MM.1S (cell line): ENCODE measurements around the gene AKTIP.

Experiments used
- DNase-seq: peaks from one replicate; pipeline ENCODE4 v3.0.0-alpha.2; 2015
- H2AFZ ChIP-seq: fragments of 300-600 bp; sonication (generic); 2 replicates; pipeline ENCODE4 v1.6.0; 2016; ENCODE audit warnings: antibody characterized with exemption, low read length
- H3F3A ChIP-seq: fragments of 300-600 bp; sonication (generic); 2 replicates; pipeline ENCODE4 v1.6.1; 2016; ENCODE audit warnings: mild to moderate bottlenecking, antibody characterized with exemption, low read length, moderate library complexity, mixed read lengths; ENCODE audit not compliant: insufficient read depth
- H3K27ac ChIP-seq: fragments of 300-600 bp; sonication (generic); 2 replicates; pipeline ENCODE4 v1.5.1; 2016; ENCODE audit warnings: mild to moderate bottlenecking, low read length
- H3K27me3 ChIP-seq: fragments of 300-600 bp; sonication (generic); replicated peaks from 2 replicates; pipeline ENCODE4 v1.6.0; 2016; ENCODE audit warnings: low read length; ENCODE audit not compliant: insufficient read depth
- H3K36me3 ChIP-seq: fragments of 300-600 bp; sonication (generic); replicated peaks from 2 replicates; pipeline ENCODE4 v1.6.1; 2016; ENCODE audit warnings: mild to moderate bottlenecking, low read length, mixed read lengths; ENCODE audit not compliant: insufficient read depth
- H3K4me1 ChIP-seq: fragments of 300-600 bp; sonication (generic); 2 replicates; pipeline ENCODE4 v1.6.1; 2016; ENCODE audit warnings: low read length, mixed read lengths
- H3K4me2 ChIP-seq: fragments of 300-600 bp; sonication (generic); 2 replicates; pipeline ENCODE4 v1.6.0; 2016; ENCODE audit warnings: low read depth, low read length
- H3K4me3 ChIP-seq: fragments of 300-600 bp; sonication (generic); 2 replicates; pipeline ENCODE4 v1.5.1; 2016; ENCODE audit warnings: low read length, mixed read lengths
- H3K79me2 ChIP-seq: fragments of 300-600 bp; sonication (generic); 2 replicates; pipeline ENCODE4 v1.6.1; 2016; ENCODE audit warnings: mixed run types, low read length, mixed read lengths
- H3K9ac ChIP-seq: fragments of 300-600 bp; sonication (generic); 2 replicates; pipeline ENCODE4 v1.6.1; 2016; ENCODE audit warnings: low read length, mixed read lengths
- H3K9me2 ChIP-seq: fragments of 300-600 bp; sonication (generic); replicated peaks from 2 replicates; pipeline ENCODE4 v1.6.1; 2016; ENCODE audit warnings: mild to moderate bottlenecking, low read length, mixed read lengths; ENCODE audit not compliant: insufficient read depth
- H3K9me3 ChIP-seq: fragments of 300-600 bp; sonication (generic); replicated peaks from 2 replicates; pipeline ENCODE4 v1.6.1; 2016; ENCODE audit warnings: mild to moderate bottlenecking, low read length, mixed read lengths; ENCODE audit not compliant: insufficient read depth
- H4K20me1 ChIP-seq: fragments of 300-600 bp; sonication (generic); 2 replicates; pipeline ENCODE4 v1.6.1; 2016; ENCODE audit warnings: mild to moderate bottlenecking, low read length, moderate library complexity, mixed read lengths; ENCODE audit not compliant: insufficient read depth
- EZH2 ChIP-seq: fragments of 300-600 bp; sonication (generic); optimal IDR thresholded peaks from 2 replicates; pipeline ENCODE3; 2017; ENCODE audit warnings: low read depth, mild to moderate bottlenecking, antibody characterized with exemption, low read length, mixed read lengths
- EZH2phosphoT487 ChIP-seq: fragments of 300-600 bp; sonication (generic); IDR thresholded peaks from 2 replicates; pipeline ENCODE4 v1.6.1; 2018; ENCODE audit warnings: antibody characterized with exemption, low read length
- TF ChIP-seq, protein P1 (sequence below): fragments of 300-600 bp; sonication (generic); IDR thresholded peaks from 2 replicates; pipeline ENCODE4 v1.5.1; 2016; ENCODE audit warnings: antibody characterized with exemption, low read length, mixed read lengths

Gene AKTIP

DNA sequence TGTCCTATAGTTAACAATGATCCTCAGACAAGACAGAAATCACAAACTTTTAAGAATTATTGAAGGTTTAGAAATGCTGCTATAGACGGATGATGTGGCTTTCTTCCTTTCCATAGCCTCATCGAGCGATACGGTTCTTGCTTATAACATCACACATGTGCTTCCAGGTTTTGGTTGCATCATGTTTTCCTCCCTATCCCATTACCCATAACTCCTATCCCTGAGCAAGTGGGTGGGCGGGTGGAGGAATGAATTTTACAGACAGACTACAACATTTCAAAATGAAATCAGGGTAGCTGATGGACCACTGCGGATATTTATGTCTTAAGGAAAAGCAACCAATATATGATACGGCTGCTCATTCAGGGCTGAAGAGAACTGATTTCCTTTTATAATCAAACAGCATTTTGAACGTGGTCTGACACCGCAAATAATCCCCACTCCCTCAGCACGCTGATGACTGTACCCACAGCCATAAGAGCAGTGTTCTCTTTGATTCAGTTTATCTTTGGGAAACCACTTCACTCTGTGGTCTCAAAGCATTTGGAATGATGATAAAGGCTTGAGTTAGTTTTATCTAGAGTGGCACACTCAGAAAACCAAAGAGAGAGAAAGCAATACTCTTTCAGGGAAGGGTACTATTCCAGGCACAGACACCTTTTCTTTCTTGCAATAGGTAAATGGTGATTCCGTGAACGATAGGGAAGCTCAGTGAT, 4.6 kb upstream of the AKTIP start:
- Histone ChIP-seq H3K9ac (no peak overlapping the region), H3K4me2 (no peak overlapping the region), H3K27ac (no peak overlapping the region), H3K9me2 (no peaks in the 10 kb centered on the region), H3F3A (0 out of 2 replicates have a peak, but pooled peaks cover 3% of the 10 kb centered on the region), H2AFZ (no peak overlapping the region), H3K27me3 (no peaks in the 10 kb centered on the region), H3K4me3 (no peak overlapping the region), H3K4me1 (peaks cover 14% of the 10 kb centered on the region), H3K79me2 (no peaks in the 10 kb centered on the region), H3K36me3 (no peaks in the 10 kb centered on the region), H3K9me3 (no peaks in the 10 kb centered on the region), H4K20me1 (no peaks in the 10 kb centered on the region)
- TF ChIP-seq EZH2 (no peak), EZH2phosphoT487 (no peak)
- TF ChIP-seq, protein P1, sequence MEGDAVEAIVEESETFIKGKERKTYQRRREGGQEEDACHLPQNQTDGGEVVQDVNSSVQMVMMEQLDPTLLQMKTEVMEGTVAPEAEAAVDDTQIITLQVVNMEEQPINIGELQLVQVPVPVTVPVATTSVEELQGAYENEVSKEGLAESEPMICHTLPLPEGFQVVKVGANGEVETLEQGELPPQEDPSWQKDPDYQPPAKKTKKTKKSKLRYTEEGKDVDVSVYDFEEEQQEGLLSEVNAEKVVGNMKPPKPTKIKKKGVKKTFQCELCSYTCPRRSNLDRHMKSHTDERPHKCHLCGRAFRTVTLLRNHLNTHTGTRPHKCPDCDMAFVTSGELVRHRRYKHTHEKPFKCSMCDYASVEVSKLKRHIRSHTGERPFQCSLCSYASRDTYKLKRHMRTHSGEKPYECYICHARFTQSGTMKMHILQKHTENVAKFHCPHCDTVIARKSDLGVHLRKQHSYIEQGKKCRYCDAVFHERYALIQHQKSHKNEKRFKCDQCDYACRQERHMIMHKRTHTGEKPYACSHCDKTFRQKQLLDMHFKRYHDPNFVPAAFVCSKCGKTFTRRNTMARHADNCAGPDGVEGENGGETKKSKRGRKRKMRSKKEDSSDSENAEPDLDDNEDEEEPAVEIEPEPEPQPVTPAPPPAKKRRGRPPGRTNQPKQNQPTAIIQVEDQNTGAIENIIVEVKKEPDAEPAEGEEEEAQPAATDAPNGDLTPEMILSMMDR = no peak
- DNase-seq = no peak

DNA sequence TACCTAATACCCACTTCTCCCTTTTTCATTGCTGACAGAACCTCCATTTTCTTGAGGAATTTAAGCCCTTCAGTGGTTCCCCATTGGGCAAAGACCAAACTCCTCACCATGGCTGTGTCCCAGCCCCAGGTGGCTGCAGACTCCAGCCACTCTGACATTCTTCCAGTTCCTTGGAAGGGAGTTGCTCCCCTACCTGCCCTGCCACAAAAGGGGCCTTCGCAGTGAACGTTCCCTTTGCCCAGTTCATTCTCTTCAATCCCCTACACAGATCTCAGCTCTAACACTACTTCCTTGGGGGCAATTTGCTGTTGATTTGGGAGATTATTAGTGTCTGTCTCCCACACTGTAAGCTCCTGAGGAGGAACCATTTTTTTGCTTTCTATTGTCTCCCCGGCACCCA, 3.2 kb upstream of the AKTIP start:
- Histone ChIP-seq H3K4me3 (no peak overlapping the region), H3K27me3 (no peaks in the 10 kb centered on the region), H3K79me2 (peaks cover 14% of the 10 kb centered on the region), H3K9me3 (no peaks in the 10 kb centered on the region), H3K9ac (no peak overlapping the region), H3K27ac (no peak overlapping the region), H2AFZ (no peak overlapping the region), H3K36me3 (no peaks in the 10 kb centered on the region), H3K9me2 (no peaks in the 10 kb centered on the region), H3K4me2 (no peak overlapping the region), H4K20me1 (no peaks in the 10 kb centered on the region), H3F3A (peaks cover 7% of the 10 kb centered on the region; the same call in 1 of the 2 replicates), H3K4me1 (peaks cover 18% of the 10 kb centered on the region)
- TF ChIP-seq EZH2 (no peak), EZH2phosphoT487 (no peak)
- TF ChIP-seq, protein P1 = no peak
- DNase-seq = no peak

DNA sequence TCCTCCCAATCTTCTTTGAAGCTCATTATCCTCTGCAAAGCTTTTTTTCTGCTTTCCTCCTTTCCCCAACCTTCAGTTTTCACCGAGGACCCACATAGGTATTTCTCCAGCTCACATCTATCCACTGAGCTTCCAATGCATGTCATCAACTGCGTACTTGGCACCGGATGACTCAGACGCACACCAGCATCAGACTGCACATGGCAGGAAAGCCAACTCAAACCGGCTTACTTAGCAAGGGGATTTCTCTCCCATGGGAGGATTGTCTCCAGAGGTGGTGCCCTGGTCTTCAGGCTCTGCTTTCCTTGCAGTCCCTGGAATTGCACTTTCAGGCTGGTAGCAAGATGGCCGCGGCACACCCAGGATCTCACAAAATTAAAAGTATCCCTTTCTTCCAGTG, 1.7 kb upstream of the AKTIP start:
- no peak overlapping the region for H3K9ac ChIP-seq
- H3K4me3 ChIP-seq = no peak overlapping the region

More for the DNA sequence above, 1.7 kb upstream of the AKTIP start:
- Histone ChIP-seq H3F3A (peaks cover 7% of the 10 kb centered on the region; the same call in 1 of the 2 replicates), H3K4me1 (peaks cover 21% of the 10 kb centered on the region), H2AFZ (0 out of 2 replicates have a peak overlapping the region, but pooled peaks have one; percentile 73), H3K9me3 (no peaks in the 10 kb centered on the region), H4K20me1 (no peaks in the 10 kb centered on the region), H3K27ac (no peak overlapping the region), H3K27me3 (no peaks in the 10 kb centered on the region), H3K4me2 (peak overlapping the region; percentile 94), H3K36me3 (no peaks in the 10 kb centered on the region), H3K79me2 (peaks cover 27% of the 10 kb centered on the region), H3K9me2 (no peaks in the 10 kb centered on the region)
- TF ChIP-seq EZH2phosphoT487 (no peak), EZH2 (no peak)
- TF ChIP-seq, protein P1 = no peak
- no peak for DNase-seq
